HepG2 (cell line): Measurements from ENCODE around the gene KCNQ5.

ENCODE experiments used
- CBX1 ChIP-seq: IDR thresholded peaks from one replicate; pipeline ENCODE4 v1.6.1; 2016; ENCODE audit warnings: antibody characterized with exemption, low read depth
- CREB3 ChIP-seq: sonication (generic); formaldehyde crosslinking; IDR thresholded peaks from 2 replicates; pipeline ENCODE4 v1.5.0; 2020; ENCODE audit warnings: missing genetic modification reagents
- ELF4 ChIP-seq: sonication (generic); formaldehyde crosslinking; IDR thresholded peaks from 2 replicates; pipeline ENCODE4 v1.5.0; 2020; ENCODE audit warnings: missing genetic modification reagents, mild to moderate bottlenecking, moderate library complexity, borderline replicate concordance
- FOXJ3 ChIP-seq: sonication (generic); formaldehyde crosslinking; IDR thresholded peaks from 2 replicates; pipeline ENCODE4 v1.4.0; 2020; ENCODE audit warnings: missing genetic modification reagents, mild to moderate bottlenecking, borderline replicate concordance
- ZNF484 ChIP-seq: sonication (generic); formaldehyde crosslinking; IDR thresholded peaks from 2 replicates; pipeline ENCODE4 v1.5.1; 2020; ENCODE audit warnings: mild to moderate bottlenecking, low read depth, missing genetic modification reagents, borderline replicate concordance
- TF ChIP-seq, protein P1 (sequence below): sonication (generic); formaldehyde crosslinking; IDR thresholded peaks from 2 replicates; pipeline ENCODE4 v1.5.0; 2020; ENCODE audit warnings: mild to moderate bottlenecking, missing genetic modification reagents, moderate library complexity
- TF ChIP-seq, protein P2 (sequence below): sonication (generic); formaldehyde crosslinking; conservative IDR thresholded peaks from 2 replicates; pipeline ENCODE4 v1.4.0; 2020; ENCODE audit warnings: missing genetic modification reagents

DNA sequence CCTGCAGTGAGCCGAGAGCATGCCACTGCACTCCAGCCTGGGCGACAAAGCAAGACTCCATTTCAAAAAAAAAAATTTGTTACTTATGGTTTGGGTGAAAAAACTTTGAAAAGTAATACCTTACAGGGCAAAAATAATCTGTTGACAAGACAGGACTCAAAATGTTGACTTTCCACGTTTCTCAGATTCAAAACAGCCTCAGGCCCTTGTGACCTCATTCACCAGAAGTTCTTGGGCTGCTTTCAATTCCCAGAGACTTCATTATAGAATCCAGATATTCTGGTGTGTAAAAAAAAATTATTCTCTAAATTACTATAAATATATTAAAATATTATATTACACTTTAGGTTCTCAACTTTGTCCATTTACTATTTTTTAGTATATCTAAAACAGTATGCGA lies 116.2 kb downstream of the KCNQ5 start:
- TF ChIP-seq ZNF484 (no peak), CREB3 (CRISPR knock-in tag) (no peak), CBX1 (no peak), FOXJ3 (CRISPR knock-in tag) (no peak), ELF4 (CRISPR knock-in tag) (no peak)
- TF ChIP-seq, protein P1, sequence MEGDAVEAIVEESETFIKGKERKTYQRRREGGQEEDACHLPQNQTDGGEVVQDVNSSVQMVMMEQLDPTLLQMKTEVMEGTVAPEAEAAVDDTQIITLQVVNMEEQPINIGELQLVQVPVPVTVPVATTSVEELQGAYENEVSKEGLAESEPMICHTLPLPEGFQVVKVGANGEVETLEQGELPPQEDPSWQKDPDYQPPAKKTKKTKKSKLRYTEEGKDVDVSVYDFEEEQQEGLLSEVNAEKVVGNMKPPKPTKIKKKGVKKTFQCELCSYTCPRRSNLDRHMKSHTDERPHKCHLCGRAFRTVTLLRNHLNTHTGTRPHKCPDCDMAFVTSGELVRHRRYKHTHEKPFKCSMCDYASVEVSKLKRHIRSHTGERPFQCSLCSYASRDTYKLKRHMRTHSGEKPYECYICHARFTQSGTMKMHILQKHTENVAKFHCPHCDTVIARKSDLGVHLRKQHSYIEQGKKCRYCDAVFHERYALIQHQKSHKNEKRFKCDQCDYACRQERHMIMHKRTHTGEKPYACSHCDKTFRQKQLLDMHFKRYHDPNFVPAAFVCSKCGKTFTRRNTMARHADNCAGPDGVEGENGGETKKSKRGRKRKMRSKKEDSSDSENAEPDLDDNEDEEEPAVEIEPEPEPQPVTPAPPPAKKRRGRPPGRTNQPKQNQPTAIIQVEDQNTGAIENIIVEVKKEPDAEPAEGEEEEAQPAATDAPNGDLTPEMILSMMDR (CRISPR knock-in tag) = no peak
- TF ChIP-seq, protein P2, sequence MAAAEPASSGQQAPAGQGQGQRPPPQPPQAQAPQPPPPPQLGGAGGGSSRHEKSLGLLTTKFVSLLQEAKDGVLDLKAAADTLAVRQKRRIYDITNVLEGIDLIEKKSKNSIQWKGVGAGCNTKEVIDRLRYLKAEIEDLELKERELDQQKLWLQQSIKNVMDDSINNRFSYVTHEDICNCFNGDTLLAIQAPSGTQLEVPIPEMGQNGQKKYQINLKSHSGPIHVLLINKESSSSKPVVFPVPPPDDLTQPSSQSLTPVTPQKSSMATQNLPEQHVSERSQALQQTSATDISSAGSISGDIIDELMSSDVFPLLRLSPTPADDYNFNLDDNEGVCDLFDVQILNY = no peak
